Endothelial cell of umbilical vein (primary cell): Measurements from ENCODE around the gene TSPAN8. TPM values are rescaled to one million over a fixed set of nuclear protein-coding genes. Genes with fewer than 3 reads are reported as not detected.

Source experiments
- BruUV-seq: library from RNA; stranded (reverse); fragments of 400-500 nt; replicated peaks from 2 replicates; lab custom pipeline; 2021; lab: Mats Ljungman, UMichigan
- CTCF ChIA-PET: fragments of 300-600, 350-600 bp; sonication (Branson Sonifier 250); formaldehyde crosslinking; loops from one replicate; lab custom pipeline; 2021; ENCODE audit warnings: antibody characterized with exemption, inconsistent platforms; lab: Charles Lee
- POLR2A ChIA-PET: fragments of 300-600, 350-600 bp; sonication (Branson Sonifier 250); formaldehyde crosslinking; loops from one replicate; lab custom pipeline; 2021; ENCODE audit warnings: antibody characterized with exemption, inconsistent platforms; lab: Charles Lee
- DNase-seq: peaks from one replicate; pipeline ENCODE4 v3.0.0-alpha.2; 2011; ENCODE audit warnings: low read depth, low spot score
- FAIRE-seq: peaks from 2 replicates; lab custom pipeline; 2011; peaks lifted over from hg19 to GRCh38; lab: Jason Lieb, UNC
- H2AFZ ChIP-seq: 2 replicates; pipeline ENCODE4 v1.6.0; 2012; ENCODE audit warnings: low read depth, low read length, control low read depth, inconsistent platforms
- H3K27ac ChIP-seq: 2 replicates; pipeline ENCODE4 v1.5.1; 2011; ENCODE audit warnings: low read depth, mild to moderate bottlenecking, control low read depth, low read length, moderate library complexity; ENCODE audit not compliant: insufficient read depth
- H3K27me3 ChIP-seq, 2 experiments: 2 replicates each; pipeline versions ENCODE4 v1.6.0 to v1.6.1; 2011; ENCODE audit warnings: low read length in 2 of 2, mixed read lengths in 1 of 2; ENCODE audit not compliant: control insufficient read depth in 2 of 2, insufficient read depth in 2 of 2
- H3K36me3 ChIP-seq, 2 experiments: 2 replicates in 1 of 2; 3 replicates in 1 of 2; pipeline ENCODE4 v1.5.1; 2011; ENCODE audit warnings: low read length in 2 of 2, mild to moderate bottlenecking in 1 of 2, moderate library complexity in 1 of 2; ENCODE audit not compliant: control insufficient read depth in 2 of 2, insufficient read depth in 2 of 2; ENCODE audit errors: extremely low read depth in 1 of 2
- H3K4me1 ChIP-seq: 3 replicates; pipeline ENCODE4 v1.5.1; 2011; ENCODE audit warnings: mild to moderate bottlenecking, low read length; ENCODE audit not compliant: control insufficient read depth, insufficient read depth; ENCODE audit errors: extremely low read depth
- H3K4me2 ChIP-seq: 2 replicates; pipeline ENCODE4 v1.6.1; 2011; ENCODE audit warnings: low read length, control low read depth, mixed read lengths; ENCODE audit not compliant: insufficient read depth
- H3K4me3 ChIP-seq, 3 experiments: fragments of 200-600 bp in 1 of 3; sonication (generic), shearing (Covaris generic) in 1 of 3; replicated peaks in 1 of 3; 2 replicates each; pipeline ENCODE4 v1.5.1; 2011 to 2016; ENCODE audit warnings: control low read depth in 3 of 3, low read length in 3 of 3, mild to moderate bottlenecking in 2 of 3, inconsistent platforms in 1 of 3, low read depth in 1 of 3, moderate library complexity in 1 of 3; ENCODE audit not compliant: insufficient read depth in 1 of 3
- H3K79me2 ChIP-seq: 2 replicates; pipeline ENCODE4 v1.6.0; 2012; ENCODE audit warnings: low read length, inconsistent platforms; ENCODE audit not compliant: control insufficient read depth, insufficient read depth
- H3K9ac ChIP-seq: replicated peaks from 2 replicates; pipeline ENCODE3; 2011; ENCODE audit warnings: low read length, control low read depth; ENCODE audit not compliant: insufficient read depth; ENCODE audit errors: extremely low read depth
- H3K9me1 ChIP-seq: replicated peaks from 3 replicates; pipeline ENCODE4 v1.6.0; 2011; ENCODE audit warnings: mild to moderate bottlenecking, low read length; ENCODE audit not compliant: control insufficient read depth, insufficient read depth; ENCODE audit errors: extremely low read depth
- H3K9me3 ChIP-seq: replicated peaks from 2 replicates; pipeline ENCODE4 v1.5.1; 2012; ENCODE audit warnings: low read length, inconsistent platforms; ENCODE audit not compliant: control insufficient read depth, insufficient read depth
- H4K20me1 ChIP-seq: replicated peaks from 2 replicates; pipeline ENCODE3; 2011; ENCODE audit warnings: mild to moderate bottlenecking, low read length; ENCODE audit not compliant: control insufficient read depth, insufficient read depth; ENCODE audit errors: extremely low read depth
- CTCF ChIP-seq, 2 donors: IDR thresholded peaks; 1 replicate in 1 of 2; 2 replicates in 1 of 2; pipeline ENCODE4 v1.5.1; 2011; ENCODE audit warnings: low read length in 2 of 2, mild to moderate bottlenecking in 2 of 2, moderate library complexity in 2 of 2, control low read depth in 1 of 2, inconsistent platforms in 1 of 2, low read depth in 1 of 2; ENCODE audit not compliant: insufficient read depth in 1 of 2; ENCODE audit errors: extremely low read depth in 1 of 2
- EZH2 ChIP-seq: IDR thresholded peaks from 2 replicates; pipeline ENCODE4 v1.6.1; 2012; ENCODE audit warnings: borderline replicate concordance, low read depth, mild to moderate bottlenecking, moderate library complexity, low read length, inconsistent platforms; ENCODE audit not compliant: severe bottlenecking
- FOS ChIP-seq: IDR thresholded peaks from 2 replicates; pipeline ENCODE4 v1.6.1; 2011; ENCODE audit warnings: mild to moderate bottlenecking, low read length, moderate library complexity, borderline replicate concordance; ENCODE audit not compliant: insufficient read depth
- GATA2 ChIP-seq: IDR thresholded peaks from 2 replicates; pipeline ENCODE4 v1.7.0; 2011; ENCODE audit warnings: low read depth, mild to moderate bottlenecking, moderate library complexity, mixed read lengths, low read length; ENCODE audit not compliant: insufficient read length, insufficient read depth
- JUN ChIP-seq: IDR thresholded peaks from 2 replicates; pipeline ENCODE4 v1.6.1; 2011; ENCODE audit warnings: borderline replicate concordance, low read depth; ENCODE audit not compliant: insufficient read length, insufficient read depth
- MAX ChIP-seq: IDR thresholded peaks from 2 replicates; pipeline ENCODE4 v1.6.1; 2011; ENCODE audit not compliant: insufficient read depth, insufficient read length
- MYC ChIP-seq: IDR thresholded peaks from one replicate; pipeline ENCODE4 v1.6.1; 2011; ENCODE audit warnings: mild to moderate bottlenecking, low read depth, low read length
- POLR2A ChIP-seq: IDR thresholded peaks from 2 replicates; pipeline ENCODE4 v1.6.1; 2012; ENCODE audit warnings: low read depth, mild to moderate bottlenecking, control low read depth, low read length
- POLR2AphosphoS5 ChIP-seq: IDR thresholded peaks from 2 replicates; pipeline ENCODE4 v1.6.1; 2012; ENCODE audit warnings: low read depth, mild to moderate bottlenecking, control low read depth, low read length, moderate library complexity; ENCODE audit not compliant: insufficient read depth
- dilution Hi-C: fragments of 300-500 bp; cut with MboI; formaldehyde crosslinking; loops from one replicate; pipeline ENCODE4 v1.15.0; 2019; ENCODE audit warnings: low sequenced_read_pairs; ENCODE audit not compliant: extremely low pct_ligation_motif_present
- intact Hi-C: fragments of 100-400 bp; cut with micrococcal nuclease; formaldehyde crosslinking; loops from one replicate; pipeline ENCODE4 v1.10.0; 2022
- polyA plus RNA-seq, 4 experiments: library from polyadenylated mRNA; depleted of rRNA in 3 of 4; stranded (reverse) in 3 of 4; unstranded in 1 of 4; fragments of >200 nt; gene quantifications; 2 replicates each; pipeline versions ENCODE4 v1.2.1 to v1.2.3, GENCODE V29; 2011 to 2012; ENCODE audit warnings: missing spikeins in 1 of 4
- total RNA-seq: library from RNA; stranded (reverse); gene quantifications from 2 replicates; pipeline ENCODE4 v1.2.3, GENCODE V29; 2021

Gene TSPAN8
- total and polyA plus RNA-seq, 2 donors (not counting 3 experiments of a cell fraction or from before 2014, with no cell fraction given), result 1.2 to 1.6 TPM

GRCh38 chr12:71190822-71191221, 33.0 kb upstream of the TSPAN8 start:
- no peaks in the 10 kb centered on the region for H3K4me1 ChIP-seq
- H3K9me3 ChIP-seq, result no peaks in the 10 kb centered on the region
- no TSS peak for BruUV-seq
- no peak overlapping the region for H3K27ac ChIP-seq
- DNase-seq (peak; percentile 21), FAIRE-seq (no peak)
- ChIA-PET CTCF (no interaction called here), POLR2A (no interaction called here)
- H3K79me2 ChIP-seq, result no peaks in the 10 kb centered on the region
- no peak overlapping the region for H3K9ac ChIP-seq
- no peak overlapping the region for H2AFZ ChIP-seq
- no peak overlapping the region for H3K4me2 ChIP-seq
- H3K27me3 ChIP-seq, result peaks cover 3 to 6% of the 10 kb centered on the region in 2 experiments
- dilution Hi-C loops, result no loop called here
- intact Hi-C loops, result no loop called here
- H3K4me3 ChIP-seq, result no peak overlapping the region
- H3K36me3 ChIP-seq, result no peaks in the 10 kb centered on the region
- no peaks in the 10 kb centered on the region for H3K9me1 ChIP-seq
- TF ChIP-seq MAX, result no peak
- peak; percentile 84 for TF ChIP-seq GATA2
- peak; percentile 40 for TF ChIP-seq FOS
- no peak for TF ChIP-seq POLR2AphosphoS5
- no peaks in the 10 kb centered on the region for H4K20me1 ChIP-seq

- Histone ChIP-seq H3K4me3 (no peak overlapping the region), H3K9me3 (no peaks in the 10 kb centered on the region), H3K9ac (no peak overlapping the region), H3K4me2 (no peak overlapping the region), H3K79me2 (no peaks in the 10 kb centered on the region), H3K27me3 (no peaks in the 10 kb centered on the region), H2AFZ (no peak overlapping the region), H3K4me1 (peaks cover 4% of the 10 kb centered on the region), H3K27ac (no peak overlapping the region), H3K36me3 (no peaks in the 10 kb centered on the region), H3K9me1 (no peaks in the 10 kb centered on the region), H4K20me1 (no peaks in the 10 kb centered on the region)
- BruUV-seq, result no TSS peak
- no peak for DNase-seq
- intact Hi-C loops (no loop called here), dilution Hi-C loops (no loop called here)
- no peak for TF ChIP-seq FOS
- no peak for TF ChIP-seq POLR2AphosphoS5
- TF ChIP-seq POLR2A, result no peak
- no peak for TF ChIP-seq CTCF (IDR thresholded peaks at IDR 0.05; ENCODE audit: extremely low read depth in 1 of 2, insufficient read depth in 1 of 2, low read depth in 1 of 2, low read length in 2 of 2)
- no peak for TF ChIP-seq MYC
- TF ChIP-seq JUN, result no peak
- TF ChIP-seq MAX, result no peak
- no peak for TF ChIP-seq EZH2
- TF ChIP-seq GATA2, result no peak
- POLR2A ChIA-PET, result no interaction called here
- FAIRE-seq, result no peak
- CTCF ChIA-PET, result no interaction called here
Observed at GRCh38 chr12:71187379-71187778, 29.6 kb upstream of the TSPAN8 start.
